HepG2 (cell line): Measurements from ENCODE around the gene EBF3.

Experiments used
- ZBTB43 ChIP-seq: sonication (generic); formaldehyde crosslinking; conservative IDR thresholded peaks from 2 replicates; pipeline ENCODE4 v1.4.0; 2020; ENCODE audit warnings: missing genetic modification reagents
- ZNF17 ChIP-seq: sonication (generic); formaldehyde crosslinking; IDR thresholded peaks from 2 replicates; pipeline ENCODE4 v1.5.0; 2020; ENCODE audit warnings: mild to moderate bottlenecking, missing genetic modification reagents

DNA sequence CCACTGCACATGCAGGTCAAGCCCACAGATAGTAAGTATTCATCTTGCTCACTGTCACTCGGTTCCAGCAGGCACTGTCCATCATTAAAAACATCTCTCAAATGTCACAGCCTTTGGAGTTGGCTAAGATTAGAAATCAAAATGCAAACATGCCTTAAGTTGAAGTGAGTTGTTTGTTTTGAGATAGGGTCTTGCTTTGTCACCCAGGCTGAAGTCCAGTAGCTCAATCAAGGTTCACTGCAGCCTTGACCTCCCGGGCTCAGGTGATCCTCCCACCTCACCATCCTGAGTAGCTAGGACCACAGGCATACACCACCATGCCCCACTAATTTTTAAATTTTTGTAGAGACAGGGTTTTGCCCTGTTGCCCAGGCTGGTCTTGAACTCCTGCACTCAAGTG, 98.1 kb downstream of the EBF3 start:
- TF ChIP-seq ZBTB43 (CRISPR knock-in tag) (no peak), ZNF17 (no peak)
